GM19438 (cell line): ENCODE results near the gene TRIM24.
"Not testable (repeated sequence)": the region's sequence is repeated elsewhere in the genome, so short reads cannot be mapped to it uniquely, and the experiment has no call there.

Experiments
- ATAC-seq: cut with Tn5 transposase; IDR thresholded peaks from one replicate; pipeline ENCODE4 v1.9.1; 2021; ENCODE audit warnings: low read depth; ENCODE audit not compliant: unreplicated experiment

Gene TRIM24

GRCh38 chr7:138491612-138492386 is 31.7 kb downstream of the TRIM24 start:
- no peak for ATAC-seq

DNA sequence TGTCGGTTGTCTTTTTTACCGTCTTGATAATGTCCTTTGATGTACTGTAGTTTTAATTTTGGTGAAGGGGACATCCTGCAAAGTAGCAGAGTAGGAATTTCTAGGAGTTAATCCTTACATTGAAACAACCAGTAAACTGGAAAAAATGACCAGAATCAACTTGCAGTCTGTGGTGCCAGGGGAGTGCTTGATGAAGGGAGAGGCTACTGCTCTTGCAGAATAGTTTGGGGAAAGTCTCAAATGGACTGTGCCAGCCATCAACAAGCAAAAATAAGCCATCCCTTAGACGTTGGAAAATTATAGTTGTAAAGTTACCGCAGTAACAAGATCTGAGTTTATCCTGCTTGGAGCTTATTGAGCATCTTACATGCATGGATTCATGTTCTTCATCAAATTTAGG is 32.4 kb downstream of the TRIM24 start:
- ATAC-seq = no peak

DNA sequence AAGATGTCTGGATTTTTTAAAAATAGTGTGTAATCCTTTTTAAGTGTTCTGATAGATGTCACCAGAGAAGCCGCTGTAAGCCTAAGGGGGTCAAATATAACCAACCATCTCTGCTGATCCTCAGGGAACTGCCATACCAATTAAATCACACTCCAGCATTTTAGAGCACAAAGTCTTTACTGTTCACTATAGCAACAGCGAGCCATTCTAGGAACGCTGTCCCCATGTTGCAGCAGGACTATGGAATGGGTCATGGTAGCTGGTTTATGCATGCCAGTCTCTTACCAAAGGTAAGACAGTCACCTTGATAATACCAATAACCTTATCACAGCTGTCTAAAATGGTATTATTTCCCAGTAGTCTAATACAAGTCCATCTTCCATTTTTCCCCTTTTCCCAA is 33.5 kb downstream of the TRIM24 start:
- no peak for ATAC-seq

DNA sequence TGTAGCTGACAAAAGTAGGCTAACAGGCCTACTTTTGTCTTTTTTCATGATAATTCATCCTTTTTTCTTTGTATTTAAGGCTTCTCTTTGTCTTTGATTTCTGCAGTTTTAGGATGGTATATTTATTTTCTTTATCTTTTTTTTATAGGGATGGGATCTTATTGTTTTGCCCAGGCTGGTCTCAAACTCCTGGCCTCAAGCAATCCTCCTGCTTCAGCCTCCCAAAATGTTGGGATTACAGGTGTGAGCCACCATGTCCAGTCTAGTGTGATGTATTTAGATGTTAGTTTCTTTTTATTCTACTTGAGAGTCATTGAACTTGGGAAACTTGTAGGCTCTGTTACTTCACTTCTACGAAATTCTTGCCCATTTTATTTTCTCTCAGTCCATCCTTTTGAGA is 35.4 kb downstream of the TRIM24 start:
- ATAC-seq = no peak

DNA sequence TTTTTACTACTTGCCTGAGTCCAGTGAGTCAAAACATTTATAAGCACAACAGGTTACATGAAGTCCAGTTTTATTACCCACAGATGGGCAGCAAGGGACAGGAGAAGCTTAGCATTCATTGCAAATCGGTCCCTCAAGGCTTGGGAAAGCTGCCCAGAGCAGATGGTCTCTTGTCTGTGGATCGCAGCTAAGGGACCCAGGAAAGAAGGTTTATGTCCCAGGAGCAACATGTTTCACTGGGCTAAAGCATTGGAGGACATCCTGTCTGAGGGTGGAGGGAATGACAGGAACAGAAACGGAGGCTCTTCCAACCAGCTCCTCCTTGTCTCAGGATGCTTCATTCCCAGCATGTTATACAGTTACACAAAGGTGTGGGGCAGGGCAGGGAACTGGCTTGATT is 39.3 kb downstream of the TRIM24 start:
- no peak for ATAC-seq

DNA sequence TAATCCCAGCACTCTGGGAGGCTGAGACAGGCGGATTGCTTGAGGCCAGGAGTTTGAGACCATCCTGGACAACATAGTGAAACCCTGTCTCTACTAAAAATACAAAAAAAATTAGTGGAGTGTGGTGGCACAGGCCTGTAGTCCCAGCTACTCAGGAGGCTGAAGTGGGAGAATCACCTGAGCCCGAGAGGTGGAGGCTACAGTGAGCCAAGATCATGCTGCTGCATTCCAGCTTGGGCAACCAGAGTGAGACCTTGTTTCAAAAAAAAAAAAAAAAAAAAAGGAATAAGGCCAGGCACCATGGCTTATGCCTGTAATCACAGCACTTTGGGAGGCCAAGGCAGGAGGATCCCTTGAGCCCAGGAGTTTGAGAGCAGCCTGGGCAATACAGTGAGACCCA is 40.2 kb downstream of the TRIM24 start:
- ATAC-seq = not testable (repeated sequence)

GRCh38 chr7:138500892-138501291 is 40.8 kb downstream of the TRIM24 start:
- no peak for ATAC-seq

- no peak for ATAC-seq
Measured at GRCh38 chr7:138502023-138502767, 42.1 kb downstream of the TRIM24 start.

- ATAC-seq = no peak
Measured at GRCh38 chr7:138505361-138505873, 45.4 kb downstream of the TRIM24 start.

DNA sequence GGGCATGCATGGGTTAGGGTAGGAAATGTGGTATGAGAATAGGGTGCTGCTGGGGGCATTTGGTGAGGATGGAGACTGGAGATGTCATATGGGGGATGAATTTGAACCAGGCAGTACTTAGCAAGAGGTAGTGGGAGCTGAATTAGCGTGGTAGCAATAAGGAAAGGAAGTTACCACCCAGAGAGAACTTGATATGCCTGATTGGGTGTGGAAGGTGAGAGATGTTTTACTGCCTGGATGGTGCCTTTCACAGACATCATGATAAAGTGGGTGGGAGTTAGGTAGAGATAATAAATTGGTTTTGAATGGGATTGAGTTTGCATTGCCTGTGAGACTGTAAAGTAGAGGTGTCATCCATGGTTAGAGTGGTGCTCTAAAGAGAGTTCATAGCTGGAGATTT is 46.7 kb downstream of the TRIM24 start:
- ATAC-seq = no peak

GRCh38 chr7:138510003-138510402 is 49.9 kb downstream of the TRIM24 start:
- ATAC-seq = no peak

GRCh38 chr7:138512092-138512858 is 52.2 kb downstream of the TRIM24 start:
- ATAC-seq = no peak

DNA sequence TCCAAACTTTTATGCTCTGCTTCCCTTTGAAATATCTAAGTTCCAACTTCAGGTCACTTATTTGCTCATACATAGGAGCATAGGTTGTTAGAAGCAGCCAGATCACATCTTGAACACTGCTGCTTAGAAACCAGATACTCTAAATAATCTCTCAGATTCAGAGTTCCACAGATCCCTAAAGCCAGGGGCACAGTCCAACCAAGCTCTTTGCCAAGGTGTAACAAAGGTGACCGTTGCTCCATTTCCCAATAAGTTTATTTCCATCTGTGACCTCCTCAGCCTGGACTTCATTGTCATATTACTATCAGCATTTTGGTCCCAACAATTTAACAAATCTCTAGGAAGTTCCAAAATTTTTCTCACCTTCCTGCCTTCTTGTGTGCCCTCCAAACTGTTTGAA is 52.8 kb downstream of the TRIM24 start:
- ATAC-seq = no peak

DNA sequence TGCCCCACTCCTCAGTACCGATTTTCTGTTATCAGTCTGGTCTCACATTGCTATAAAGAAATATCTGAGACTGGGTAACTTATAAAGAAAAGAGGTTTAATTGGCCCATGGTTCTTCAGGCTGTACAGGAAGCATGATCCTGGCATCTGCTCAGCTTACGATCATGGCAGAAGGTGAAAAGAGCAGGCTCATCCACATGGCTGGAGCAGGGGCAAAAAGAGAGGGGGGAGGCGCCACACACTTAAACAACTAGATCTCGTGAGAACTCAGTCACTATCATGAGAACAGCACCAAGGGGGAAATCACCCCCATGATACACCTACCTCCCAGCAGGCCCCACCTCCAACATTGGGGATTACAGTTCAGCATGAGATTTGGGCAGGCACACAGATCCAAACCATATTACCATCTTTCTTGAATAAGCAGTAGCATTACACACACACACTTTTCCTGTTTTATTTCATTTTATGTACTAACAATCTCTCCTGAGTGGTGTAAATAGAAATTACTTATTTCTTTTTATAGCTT is 53.3 kb downstream of the TRIM24 start:
- no peak for ATAC-seq

DNA sequence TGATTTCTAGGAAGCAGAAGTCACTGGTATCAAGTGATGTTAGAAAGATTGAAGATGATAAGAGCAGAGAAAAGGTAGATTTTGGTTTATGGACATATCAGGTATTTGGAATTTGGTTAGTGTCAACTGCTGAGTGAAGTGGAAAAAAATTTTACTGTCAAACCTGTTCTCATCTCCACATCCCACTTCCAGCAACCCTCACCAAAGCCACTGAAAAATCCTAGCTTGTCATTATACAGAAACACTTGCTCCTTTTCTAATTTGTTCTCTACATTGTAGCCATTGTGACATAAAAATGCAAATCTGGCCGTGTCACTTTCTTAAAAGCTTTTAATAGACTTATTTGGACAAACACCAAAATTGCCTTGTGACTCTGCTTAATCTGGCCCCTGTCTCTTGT is 54.0 kb downstream of the TRIM24 start:
- no peak for ATAC-seq

DNA sequence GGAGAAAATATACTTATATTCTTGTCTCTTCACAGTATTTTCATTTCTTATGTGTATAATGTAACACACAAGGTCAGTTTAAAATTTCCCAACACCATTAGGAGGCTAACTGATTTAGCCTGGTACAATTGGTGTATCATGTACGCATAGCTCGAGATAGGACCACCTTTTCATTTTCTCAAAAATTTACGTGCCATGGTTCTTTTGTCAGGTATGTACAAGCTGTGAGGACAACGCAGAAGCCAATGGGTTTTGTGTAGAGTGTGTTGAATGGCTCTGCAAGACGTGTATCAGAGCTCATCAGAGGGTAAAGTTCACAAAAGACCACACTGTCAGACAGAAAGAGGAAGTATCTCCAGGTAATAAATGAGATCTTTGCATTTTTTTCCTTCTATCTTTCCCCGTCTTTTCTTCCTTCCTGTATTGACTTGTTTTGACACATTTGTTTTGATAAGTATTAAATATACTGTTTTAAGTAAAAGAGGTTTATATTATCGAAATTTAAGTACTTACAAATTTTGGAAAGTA is 55.0 kb downstream of the TRIM24 start:
- no peak for ATAC-seq

DNA sequence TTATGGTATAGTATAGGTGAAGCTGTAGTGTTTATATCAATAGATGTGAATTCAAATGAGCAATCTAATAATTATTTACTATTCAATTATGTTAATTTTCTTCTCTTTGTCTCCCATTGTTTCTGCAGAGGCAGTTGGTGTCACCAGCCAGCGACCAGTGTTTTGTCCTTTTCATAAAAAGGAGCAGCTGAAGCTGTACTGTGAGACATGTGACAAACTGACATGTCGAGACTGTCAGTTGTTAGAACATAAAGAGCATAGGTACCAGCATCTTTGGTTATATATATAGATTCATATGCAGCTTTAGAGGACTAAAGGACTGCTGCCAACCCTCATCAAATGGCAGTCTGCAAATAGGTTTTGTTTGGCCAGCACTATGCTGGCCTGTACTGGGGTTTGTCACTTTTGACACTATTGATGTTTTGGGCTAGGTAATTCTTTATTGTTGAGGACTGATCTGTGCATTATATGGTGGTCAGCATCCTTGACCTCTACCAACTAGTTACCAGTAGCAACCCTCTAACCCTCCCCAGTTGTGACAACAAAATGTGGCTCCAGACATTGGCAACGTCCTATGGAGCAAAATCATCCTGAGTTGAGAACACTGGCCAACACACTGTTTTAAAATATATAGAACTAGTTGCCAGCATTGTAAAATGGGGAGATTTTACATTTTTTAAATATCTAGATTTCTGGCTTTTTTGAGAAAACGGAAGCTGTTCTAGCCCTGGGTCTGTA is 59.2 kb downstream of the TRIM24 start:
- no peak for ATAC-seq

DNA sequence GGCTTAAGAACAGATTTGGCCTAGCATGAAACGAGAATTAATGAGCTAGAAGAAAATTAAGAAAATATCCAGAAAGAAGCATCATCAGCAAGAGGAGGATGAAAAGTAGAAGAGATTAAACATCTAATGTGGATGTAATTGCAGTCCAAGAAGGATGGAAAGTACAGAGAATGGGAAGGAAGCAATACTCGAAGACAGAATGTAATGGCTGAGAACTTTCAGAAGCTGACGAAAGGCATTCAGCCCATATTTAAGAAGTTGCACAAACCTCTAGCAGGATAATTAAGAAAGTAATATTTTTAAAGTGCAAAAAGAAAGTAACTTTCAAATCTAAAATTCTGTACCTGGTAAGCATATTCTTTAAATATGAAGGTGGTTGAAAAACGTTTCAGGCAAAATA is 60.7 kb downstream of the TRIM24 start:
- ATAC-seq = no peak

DNA sequence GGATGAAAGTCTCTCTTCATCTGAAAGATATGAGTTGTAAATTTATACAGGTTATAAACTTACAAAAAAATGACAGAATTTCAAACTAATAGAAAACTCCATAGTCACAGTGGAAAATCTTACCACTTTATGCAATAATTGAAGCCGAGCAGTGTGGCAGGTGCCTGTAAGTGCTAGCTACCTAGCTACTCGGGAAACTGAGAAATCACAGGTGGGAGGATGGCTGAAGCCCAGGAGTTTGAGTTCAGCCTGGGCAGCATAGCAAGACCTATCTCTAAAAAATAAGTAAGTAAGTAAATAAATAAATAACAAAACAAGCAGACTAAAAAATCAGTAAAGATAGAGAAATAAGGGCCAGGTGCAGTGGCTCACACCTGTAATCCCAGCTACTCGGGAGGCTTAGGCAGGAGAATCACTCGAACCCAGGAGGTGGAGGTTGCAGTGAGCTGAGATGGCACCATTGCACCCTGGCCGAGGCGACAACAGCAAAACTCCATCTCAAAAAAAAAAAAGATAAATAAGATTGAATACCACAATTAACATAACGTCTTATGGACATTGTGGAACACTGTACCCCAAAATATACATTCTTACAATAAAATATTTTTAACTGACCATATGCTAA is 61.9 kb downstream of the TRIM24 start:
- no peak for ATAC-seq

- ATAC-seq = no peak
Measured at GRCh38 chr7:138524259-138524658, 64.2 kb downstream of the TRIM24 start.
